ENCODE data around the gene CD40LG.
A peak's percentile ranks its signal among the peaks of the same experiment; 100 is the strongest.

Gene CD40LG

GRCh38 chrX:136662104-136662503 is 14.1 kb downstream of the CD40LG start:
- Histone ChIP-seq H3K4me1 (ENCODE audit: control insufficient read depth, low read depth, low read length) (no peaks in the 10 kb centered on the region), H3K36me3 (ENCODE audit: control insufficient read depth, insufficient read depth, low read length) (no peaks in the 10 kb centered on the region), H4K5ac (ENCODE audit: low read length) (no peak overlapping the region), H2BK5ac (ENCODE audit: low read length) (no peak overlapping the region), H3K79me2 (ENCODE audit: control insufficient read depth, insufficient read depth, low read length) (no peaks in the 10 kb centered on the region), H3K27me3 (ENCODE audit: insufficient read depth, low read length, poor library complexity) (no peaks in the 10 kb centered on the region), H4K8ac (ENCODE audit: low read depth, low read length) (no peak overlapping the region), H3K4me2 (ENCODE audit: low read length) (no peak overlapping the region), H3K18ac (ENCODE audit: low read length) (no peak overlapping the region), H3K9ac (ENCODE audit: low read length) (no peak overlapping the region), H3K56ac (ENCODE audit: low read length) (no peak overlapping the region), H3K4ac (ENCODE audit: low read depth, low read length) (no peak overlapping the region), H2BK15ac (replicated peaks; ENCODE audit: low read depth) (no peak overlapping the region), H2AK5ac (ENCODE audit: low read length) (no peak overlapping the region), H2BK120ac (ENCODE audit: low read depth, low read length) (no peak overlapping the region), H3K79me1 (ENCODE audit: low read length) (no peaks in the 10 kb centered on the region), H3K4me3 (ENCODE audit: low read length) (no peak overlapping the region), H3K27ac (ENCODE audit: low read depth, low read length) (no peak overlapping the region), H3K23ac (ENCODE audit: low read length) (no peak overlapping the region)
- DNase-seq: no peak
- WGBS (ENCODE audit: extremely low coverage, insufficient coverage, low lambda C conversion rate): no CpG with 5 or more reads among the region's 2 CpGs

- H2BK120ac ChIP-seq (ENCODE audit: low read depth, low read length): no peak overlapping the region
- H3K4me1 ChIP-seq (ENCODE audit: control insufficient read depth, low read depth, low read length): no peaks in the 10 kb centered on the region
- no peak overlapping the region for H3K9ac ChIP-seq (ENCODE audit: low read length)
- no CpG with 5 or more reads among the region's 1 CpG for WGBS (ENCODE audit: extremely low coverage, insufficient coverage, low lambda C conversion rate)
- no peak overlapping the region for H2BK5ac ChIP-seq (ENCODE audit: low read length)
- H3K79me2 ChIP-seq (ENCODE audit: control insufficient read depth, insufficient read depth, low read length): no peaks in the 10 kb centered on the region
- no peaks in the 10 kb centered on the region for H3K36me3 ChIP-seq (ENCODE audit: control insufficient read depth, insufficient read depth, low read length)
- no peak overlapping the region for H3K18ac ChIP-seq (ENCODE audit: low read length)
- H3K27me3 ChIP-seq (ENCODE audit: insufficient read depth, low read length, poor library complexity): no peaks in the 10 kb centered on the region
- no peak overlapping the region for H2BK15ac ChIP-seq (replicated peaks; ENCODE audit: low read depth)
- H4K5ac ChIP-seq (ENCODE audit: low read length): no peak overlapping the region
- no peak overlapping the region for H4K8ac ChIP-seq (ENCODE audit: low read depth, low read length)
- H3K23ac ChIP-seq (ENCODE audit: low read length): no peak overlapping the region
- no peak overlapping the region for H3K4me3 ChIP-seq (ENCODE audit: low read length)
- H3K56ac ChIP-seq (ENCODE audit: low read length): no peak overlapping the region
- DNase-seq: no peak
- H2AK5ac ChIP-seq (ENCODE audit: low read length): no peak overlapping the region
- no peak overlapping the region for H3K27ac ChIP-seq (ENCODE audit: low read depth, low read length)
- no peak overlapping the region for H3K4me2 ChIP-seq (ENCODE audit: low read length)
- no peaks in the 10 kb centered on the region for H3K79me1 ChIP-seq (ENCODE audit: low read length)
- H3K4ac ChIP-seq (ENCODE audit: low read depth, low read length): no peak overlapping the region
Measured at GRCh38 chrX:136662976-136663375, 15.0 kb downstream of the CD40LG start.

GRCh38 chrX:136665258-136665900 is 17.4 kb downstream of the CD40LG start:
- no CpG with 5 or more reads among the region's 6 CpGs for WGBS (ENCODE audit: extremely low coverage, insufficient coverage, low lambda C conversion rate)
- H3K18ac ChIP-seq (ENCODE audit: low read length): no peak overlapping the region

GRCh38 chrX:136666088-136666487 is 18.1 kb downstream of the CD40LG start:
- H2BK15ac ChIP-seq (replicated peaks; ENCODE audit: low read depth): no peak overlapping the region
- H3K56ac ChIP-seq (ENCODE audit: low read length): no peak overlapping the region
- no peak overlapping the region for H2BK5ac ChIP-seq (ENCODE audit: low read length)
- H3K9ac ChIP-seq (ENCODE audit: low read length): no peak overlapping the region
- H3K23ac ChIP-seq (ENCODE audit: low read length): no peak overlapping the region
- no peaks in the 10 kb centered on the region for H3K79me1 ChIP-seq (ENCODE audit: low read length)
- H2AK5ac ChIP-seq (ENCODE audit: low read length): no peak overlapping the region
- H3K79me2 ChIP-seq (ENCODE audit: control insufficient read depth, insufficient read depth, low read length): no peaks in the 10 kb centered on the region
- no peak overlapping the region for H3K27ac ChIP-seq (ENCODE audit: low read depth, low read length)
- no CpG with 5 or more reads among the region's 1 CpG for WGBS (ENCODE audit: extremely low coverage, insufficient coverage, low lambda C conversion rate)
- H4K5ac ChIP-seq (ENCODE audit: low read length): no peak overlapping the region
- H3K27me3 ChIP-seq (ENCODE audit: insufficient read depth, low read length, poor library complexity): no peaks in the 10 kb centered on the region
- no peak overlapping the region for H2BK120ac ChIP-seq (ENCODE audit: low read depth, low read length)
- no peak overlapping the region for H3K18ac ChIP-seq (ENCODE audit: low read length)
- no peak overlapping the region for H4K8ac ChIP-seq (ENCODE audit: low read depth, low read length)
- H3K4me2 ChIP-seq (ENCODE audit: low read length): no peak overlapping the region
- H3K4me3 ChIP-seq (ENCODE audit: low read length): no peak overlapping the region
- no peak overlapping the region for H3K4ac ChIP-seq (ENCODE audit: low read depth, low read length)
- no peak for DNase-seq
- no peaks in the 10 kb centered on the region for H3K4me1 ChIP-seq (ENCODE audit: control insufficient read depth, low read depth, low read length)
- H3K36me3 ChIP-seq (ENCODE audit: control insufficient read depth, insufficient read depth, low read length): no peaks in the 10 kb centered on the region

More at GRCh38 chrX:136665258-136665900, 17.4 kb downstream of the CD40LG start:
- no peaks in the 10 kb centered on the region for H3K4me1 ChIP-seq (ENCODE audit: control insufficient read depth, low read depth, low read length)
- no peaks in the 10 kb centered on the region for H3K36me3 ChIP-seq (ENCODE audit: control insufficient read depth, insufficient read depth, low read length)
- H2BK5ac ChIP-seq (ENCODE audit: low read length): no peak overlapping the region
- H3K4me3 ChIP-seq (ENCODE audit: low read length): no peak overlapping the region
- no peaks in the 10 kb centered on the region for H3K79me1 ChIP-seq (ENCODE audit: low read length)
- no peaks in the 10 kb centered on the region for H3K79me2 ChIP-seq (ENCODE audit: control insufficient read depth, insufficient read depth, low read length)
- no peak overlapping the region for H2BK15ac ChIP-seq (replicated peaks; ENCODE audit: low read depth)
- no peak for DNase-seq
- no peak overlapping the region for H4K5ac ChIP-seq (ENCODE audit: low read length)
- H3K9ac ChIP-seq (ENCODE audit: low read length): no peak overlapping the region
- no peak overlapping the region for H4K8ac ChIP-seq (ENCODE audit: low read depth, low read length)
- H3K23ac ChIP-seq (ENCODE audit: low read length): no peak overlapping the region
- H3K27me3 ChIP-seq (ENCODE audit: insufficient read depth, low read length, poor library complexity): no peaks in the 10 kb centered on the region
- H3K4ac ChIP-seq (ENCODE audit: low read depth, low read length): no peak overlapping the region
- no peak overlapping the region for H3K56ac ChIP-seq (ENCODE audit: low read length)
- H3K27ac ChIP-seq (ENCODE audit: low read depth, low read length): no peak overlapping the region
- no peak overlapping the region for H3K4me2 ChIP-seq (ENCODE audit: low read length)
- no peak overlapping the region for H2BK120ac ChIP-seq (ENCODE audit: low read depth, low read length)
- no peak overlapping the region for H2AK5ac ChIP-seq (ENCODE audit: low read length)

- H3K27ac ChIP-seq (ENCODE audit: low read depth, low read length): no peak overlapping the region
- H3K36me3 ChIP-seq (ENCODE audit: control insufficient read depth, insufficient read depth, low read length): no peaks in the 10 kb centered on the region
- H3K4me3 ChIP-seq (ENCODE audit: low read length): no peak overlapping the region
- no peaks in the 10 kb centered on the region for H3K79me1 ChIP-seq (ENCODE audit: low read length)
- H2BK5ac ChIP-seq (ENCODE audit: low read length): no peak overlapping the region
- H3K4ac ChIP-seq (ENCODE audit: low read depth, low read length): no peak overlapping the region
- no peak overlapping the region for H3K23ac ChIP-seq (ENCODE audit: low read length)
- no peak overlapping the region for H3K56ac ChIP-seq (ENCODE audit: low read length)
- no peak overlapping the region for H2AK5ac ChIP-seq (ENCODE audit: low read length)
- no peaks in the 10 kb centered on the region for H3K79me2 ChIP-seq (ENCODE audit: control insufficient read depth, insufficient read depth, low read length)
- no peak overlapping the region for H4K8ac ChIP-seq (ENCODE audit: low read depth, low read length)
- no peak overlapping the region for H3K9ac ChIP-seq (ENCODE audit: low read length)
- H2BK15ac ChIP-seq (replicated peaks; ENCODE audit: low read depth): no peak overlapping the region
- H3K18ac ChIP-seq (ENCODE audit: low read length): no peak overlapping the region
- no peak overlapping the region for H3K4me2 ChIP-seq (ENCODE audit: low read length)
- DNase-seq: peak; percentile 33
- no peaks in the 10 kb centered on the region for H3K4me1 ChIP-seq (ENCODE audit: control insufficient read depth, low read depth, low read length)
- WGBS (ENCODE audit: extremely low coverage, insufficient coverage, low lambda C conversion rate): no CpG with 5 or more reads among the region's 10 CpGs
- H3K27me3 ChIP-seq (ENCODE audit: insufficient read depth, low read length, poor library complexity): no peaks in the 10 kb centered on the region
- no peak overlapping the region for H4K5ac ChIP-seq (ENCODE audit: low read length)
- H2BK120ac ChIP-seq (ENCODE audit: low read depth, low read length): no peak overlapping the region
Measured at GRCh38 chrX:136667446-136668168, 19.6 kb downstream of the CD40LG start.

Data from mesendoderm (in vitro differentiated cells).